Measurements from ENCODE around the gene SLC29A2.

DNA sequence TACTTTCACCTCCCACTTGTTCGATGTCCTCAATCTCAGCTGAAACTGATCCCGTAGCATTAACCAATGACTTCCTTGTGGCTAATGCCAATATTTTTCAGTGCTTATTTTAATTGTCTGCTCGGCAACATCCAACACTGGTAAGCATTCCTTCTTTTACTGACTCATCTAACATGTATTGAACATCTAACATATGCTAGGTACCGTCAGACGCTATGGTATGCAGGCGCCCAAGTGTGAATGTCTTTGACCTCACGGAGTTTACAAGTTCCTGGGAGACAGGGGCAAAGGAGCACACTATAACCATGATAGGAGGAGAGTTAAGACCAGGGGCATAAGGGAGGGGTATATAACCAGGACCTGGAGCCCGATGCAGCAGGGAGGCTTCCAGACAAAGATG is 28.4 kb downstream of the SLC29A2 start:
- TF ChIP-seq, protein P1, sequence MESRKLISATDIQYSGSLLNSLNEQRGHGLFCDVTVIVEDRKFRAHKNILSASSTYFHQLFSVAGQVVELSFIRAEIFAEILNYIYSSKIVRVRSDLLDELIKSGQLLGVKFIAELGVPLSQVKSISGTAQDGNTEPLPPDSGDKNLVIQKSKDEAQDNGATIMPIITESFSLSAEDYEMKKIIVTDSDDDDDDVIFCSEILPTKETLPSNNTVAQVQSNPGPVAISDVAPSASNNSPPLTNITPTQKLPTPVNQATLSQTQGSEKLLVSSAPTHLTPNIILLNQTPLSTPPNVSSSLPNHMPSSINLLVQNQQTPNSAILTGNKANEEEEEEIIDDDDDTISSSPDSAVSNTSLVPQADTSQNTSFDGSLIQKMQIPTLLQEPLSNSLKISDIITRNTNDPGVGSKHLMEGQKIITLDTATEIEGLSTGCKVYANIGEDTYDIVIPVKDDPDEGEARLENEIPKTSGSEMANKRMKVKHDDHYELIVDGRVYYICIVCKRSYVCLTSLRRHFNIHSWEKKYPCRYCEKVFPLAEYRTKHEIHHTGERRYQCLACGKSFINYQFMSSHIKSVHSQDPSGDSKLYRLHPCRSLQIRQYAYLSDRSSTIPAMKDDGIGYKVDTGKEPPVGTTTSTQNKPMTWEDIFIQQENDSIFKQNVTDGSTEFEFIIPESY (IDR thresholded peaks at IDR 0.05) = no peak
- TF ChIP-seq, protein P2, sequence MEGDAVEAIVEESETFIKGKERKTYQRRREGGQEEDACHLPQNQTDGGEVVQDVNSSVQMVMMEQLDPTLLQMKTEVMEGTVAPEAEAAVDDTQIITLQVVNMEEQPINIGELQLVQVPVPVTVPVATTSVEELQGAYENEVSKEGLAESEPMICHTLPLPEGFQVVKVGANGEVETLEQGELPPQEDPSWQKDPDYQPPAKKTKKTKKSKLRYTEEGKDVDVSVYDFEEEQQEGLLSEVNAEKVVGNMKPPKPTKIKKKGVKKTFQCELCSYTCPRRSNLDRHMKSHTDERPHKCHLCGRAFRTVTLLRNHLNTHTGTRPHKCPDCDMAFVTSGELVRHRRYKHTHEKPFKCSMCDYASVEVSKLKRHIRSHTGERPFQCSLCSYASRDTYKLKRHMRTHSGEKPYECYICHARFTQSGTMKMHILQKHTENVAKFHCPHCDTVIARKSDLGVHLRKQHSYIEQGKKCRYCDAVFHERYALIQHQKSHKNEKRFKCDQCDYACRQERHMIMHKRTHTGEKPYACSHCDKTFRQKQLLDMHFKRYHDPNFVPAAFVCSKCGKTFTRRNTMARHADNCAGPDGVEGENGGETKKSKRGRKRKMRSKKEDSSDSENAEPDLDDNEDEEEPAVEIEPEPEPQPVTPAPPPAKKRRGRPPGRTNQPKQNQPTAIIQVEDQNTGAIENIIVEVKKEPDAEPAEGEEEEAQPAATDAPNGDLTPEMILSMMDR (IDR thresholded peaks at IDR 0.05; ENCODE audit: low read depth, low read length, missing input control) = no peak
- TF ChIP-seq, protein P3, sequence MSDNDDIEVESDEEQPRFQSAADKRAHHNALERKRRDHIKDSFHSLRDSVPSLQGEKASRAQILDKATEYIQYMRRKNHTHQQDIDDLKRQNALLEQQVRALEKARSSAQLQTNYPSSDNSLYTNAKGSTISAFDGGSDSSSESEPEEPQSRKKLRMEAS (IDR thresholded peaks at IDR 0.05) = no peak
- TF ChIP-seq, protein P4, sequence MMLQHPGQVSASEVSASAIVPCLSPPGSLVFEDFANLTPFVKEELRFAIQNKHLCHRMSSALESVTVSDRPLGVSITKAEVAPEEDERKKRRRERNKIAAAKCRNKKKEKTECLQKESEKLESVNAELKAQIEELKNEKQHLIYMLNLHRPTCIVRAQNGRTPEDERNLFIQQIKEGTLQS (IDR thresholded peaks at IDR 0.05) = no peak
- no peak for TF ChIP-seq RAD21 (IDR thresholded peaks at IDR 0.05)
- TF ChIP-seq RXRA (IDR thresholded peaks at IDR 0.05) = no peak
- TF ChIP-seq GABPA (IDR thresholded peaks at IDR 0.05 in 1 of 2, conservative IDR thresholded peaks at IDR 0.05 in 1 of 2) = no peak
- no peak for TF ChIP-seq JUND (IDR thresholded peaks at IDR 0.05)

Measured in liver (tissue), 3 donors.